Spleen (tissue), 11 donors: ENCODE results near the gene RERE. TPM values are rescaled to one million over a fixed set of nuclear protein-coding genes. Genes with fewer than 3 reads are reported as not detected.
A peak's percentile ranks its signal among the peaks of the same experiment; 100 is the strongest.

Experiments
- DNase-seq: peaks from one replicate; pipeline ENCODE4 v3.0.0-alpha.2; 2020
- H3K27ac ChIP-seq, 8 donors: fragments of 200-600 bp; sonication (generic) in 7 of 8; 1 replicate in 4 of 8; 2 replicates in 4 of 8; pipeline versions ENCODE4 v1.5.0 to v1.8.0; 2016 to 2021; ENCODE audit warnings: inconsistent platforms in 4 of 8, mild to moderate bottlenecking in 4 of 8, moderate library complexity in 1 of 8
- H3K27me3 ChIP-seq, 7 donors: fragments of 200-600 bp; sonication (generic) in 6 of 7; replicated peaks in 1 of 7; 1 replicate in 4 of 7; 2 replicates in 3 of 7; pipeline versions ENCODE4 v1.5.0 to v1.8.0; 2016 to 2021; ENCODE audit warnings: inconsistent platforms in 3 of 7, mild to moderate bottlenecking in 1 of 7
- H3K36me3 ChIP-seq, 6 donors: fragments of 200-600 bp; sonication (generic) in 5 of 6; 1 replicate in 4 of 6; 2 replicates in 2 of 6; pipeline versions ENCODE4 v1.5.0 to v1.8.0; 2016 to 2021; ENCODE audit warnings: inconsistent platforms in 2 of 6
- H3K4me1 ChIP-seq, 6 donors: fragments of 200-600 bp; sonication (generic) in 5 of 6; 1 replicate in 3 of 6; 2 replicates in 3 of 6; pipeline versions ENCODE4 v1.5.0 to v1.8.0; 2016 to 2021; ENCODE audit warnings: inconsistent platforms in 3 of 6
- H3K4me3 ChIP-seq, 8 donors: fragments of 200-600 bp; sonication (generic) in 7 of 8; 1 replicate in 4 of 8; 2 replicates in 4 of 8; pipeline versions ENCODE4 v1.5.0 to v1.8.0; 2016 to 2021; ENCODE audit warnings: inconsistent platforms in 4 of 8, mild to moderate bottlenecking in 4 of 8, moderate library complexity in 2 of 8
- H3K9me3 ChIP-seq, 8 donors: fragments of 200-600 bp; sonication (generic) in 7 of 8; 1 replicate in 4 of 8; 2 replicates in 4 of 8; pipeline versions ENCODE4 v1.5.0 to v1.8.0; 2016 to 2021; ENCODE audit warnings: inconsistent platforms in 4 of 8
- POLR2A ChIP-seq, 3 donors: fragments of 450-650 bp; IDR thresholded peaks; one replicate each; pipeline ENCODE4 v1.5.1; 2017; ENCODE audit warnings: antibody characterized with exemption in 3 of 3, mild to moderate bottlenecking in 1 of 3
- POLR2AphosphoS5 ChIP-seq, 3 donors: sonication (generic); formaldehyde crosslinking; IDR thresholded peaks; one replicate each; pipeline ENCODE4 v1.5.1; 2017; ENCODE audit warnings: antibody characterized with exemption in 3 of 3
- WGBS, 5 donors: extraction: QIAGEN DNeasy Blood & Tissue Kit in 3 of 5; methylation state at CpG; one replicate each; pipeline versions ENCODE4 v1.1.5 to v1.1.7; 2013 to 2018; 5-methylcytosine and 5-hydroxymethylcytosine counted together
- intact Hi-C: fragments of 100-400 bp; cut with DNase I; formaldehyde crosslinking; loops from one replicate; pipeline ENCODE4 v1.15.0; 2023; ENCODE audit warnings: low total_unique reads
- polyA plus RNA-seq, 3 donors: library from polyadenylated mRNA; stranded (reverse); fragments of 200-250 nt; gene quantifications; one replicate each; pipeline ENCODE4 v1.2.1, GENCODE V29; 2013
- total RNA-seq, 7 donors: library from RNA; depleted of rRNA in 3 of 7; stranded (reverse); fragments of >200 nt in 3 of 7; fragmentation: NEBNext Ultra II Directional in 4 of 7; extraction: Animal tissue kit (Norgen Biotek cat#: 25700) in 4 of 7; gene quantifications; one replicate each; pipeline versions ENCODE4 v1.1.0 to v1.2.1, GENCODE V29; 2016 to 2021
- TF ChIP-seq, protein P1 (sequence below), 11 experiments: fragments of 200-600 bp in 7 of 11; fragments of 450-650 bp in 4 of 11; sonication (generic) in 4 of 11; IDR thresholded peaks in 8 of 11; conservative IDR thresholded peaks in 3 of 11; 1 replicate in 7 of 11; 2 replicates in 4 of 11; pipeline versions ENCODE4 v1.4.0 to v1.8.0; 2016 to 2021; ENCODE audit warnings: antibody characterized with exemption in 11 of 11, inconsistent platforms in 4 of 11, mild to moderate bottlenecking in 1 of 11
- donor health status: healthy with polysubstance abuse.
- donor health status: DM: no; HTN: no; CAD: no; lungs with moderate emphysema.
- donor health status: DM: no; HTN: no; CAD: no.
- donor health status: Bipolar disorder and iron deficiency.
- donor health status: healthy.
- donor health status: DM: no; HTN: no; CAD: no.
- donor health status: DM: yes; HTN: yes; CAD: no.

The RERE gene
- total and polyA plus RNA-seq, 10 donors = 10.3 to 149 (median 117) TPM

DNA sequence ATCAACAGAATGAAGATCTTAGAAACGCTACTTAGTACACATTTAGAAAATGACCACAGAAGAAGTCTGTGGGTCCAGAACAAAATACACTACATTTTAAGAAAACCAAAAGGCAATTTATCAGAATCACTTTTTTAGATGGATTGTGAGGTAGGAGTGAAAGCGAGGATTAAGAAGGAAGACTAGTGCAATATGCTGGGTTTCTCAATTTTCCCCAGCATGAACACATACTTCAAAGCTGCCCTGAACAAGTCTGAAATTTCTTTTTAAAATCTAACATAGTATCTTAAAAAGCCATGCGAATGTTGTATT, 299.0 kb downstream of the RERE start:
- Histone ChIP-seq H3K9me3 (no peaks in the 10 kb centered on the region), H3K27me3 (no peaks in the 10 kb centered on the region), H3K36me3 (peaks cover 0 to 12% (median 0%) of the 10 kb centered on the region in 6 donors), H3K4me3 (no peak overlapping the region), H3K4me1 (peaks cover 10 to 92% (median 40%) of the 10 kb centered on the region in 6 donors), H3K27ac (peak overlapping the region in 4 of 8 donors; percentile 31 to 58 (median 50))
- TF ChIP-seq POLR2A (IDR thresholded peaks at IDR 0.05) (no peak), POLR2AphosphoS5 (IDR thresholded peaks at IDR 0.05) (no peak)
- TF ChIP-seq, protein P1, sequence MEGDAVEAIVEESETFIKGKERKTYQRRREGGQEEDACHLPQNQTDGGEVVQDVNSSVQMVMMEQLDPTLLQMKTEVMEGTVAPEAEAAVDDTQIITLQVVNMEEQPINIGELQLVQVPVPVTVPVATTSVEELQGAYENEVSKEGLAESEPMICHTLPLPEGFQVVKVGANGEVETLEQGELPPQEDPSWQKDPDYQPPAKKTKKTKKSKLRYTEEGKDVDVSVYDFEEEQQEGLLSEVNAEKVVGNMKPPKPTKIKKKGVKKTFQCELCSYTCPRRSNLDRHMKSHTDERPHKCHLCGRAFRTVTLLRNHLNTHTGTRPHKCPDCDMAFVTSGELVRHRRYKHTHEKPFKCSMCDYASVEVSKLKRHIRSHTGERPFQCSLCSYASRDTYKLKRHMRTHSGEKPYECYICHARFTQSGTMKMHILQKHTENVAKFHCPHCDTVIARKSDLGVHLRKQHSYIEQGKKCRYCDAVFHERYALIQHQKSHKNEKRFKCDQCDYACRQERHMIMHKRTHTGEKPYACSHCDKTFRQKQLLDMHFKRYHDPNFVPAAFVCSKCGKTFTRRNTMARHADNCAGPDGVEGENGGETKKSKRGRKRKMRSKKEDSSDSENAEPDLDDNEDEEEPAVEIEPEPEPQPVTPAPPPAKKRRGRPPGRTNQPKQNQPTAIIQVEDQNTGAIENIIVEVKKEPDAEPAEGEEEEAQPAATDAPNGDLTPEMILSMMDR (IDR thresholded peaks at IDR 0.05 in 8 of 11, conservative IDR thresholded peaks at IDR 0.05 in 3 of 11) = no peak
- no peak for DNase-seq
- 66 to 90% (median 75%) methylated on average over 3 of the region's 3 CpGs for WGBS, 5 donors
- intact Hi-C loops = no loop called here

DNA sequence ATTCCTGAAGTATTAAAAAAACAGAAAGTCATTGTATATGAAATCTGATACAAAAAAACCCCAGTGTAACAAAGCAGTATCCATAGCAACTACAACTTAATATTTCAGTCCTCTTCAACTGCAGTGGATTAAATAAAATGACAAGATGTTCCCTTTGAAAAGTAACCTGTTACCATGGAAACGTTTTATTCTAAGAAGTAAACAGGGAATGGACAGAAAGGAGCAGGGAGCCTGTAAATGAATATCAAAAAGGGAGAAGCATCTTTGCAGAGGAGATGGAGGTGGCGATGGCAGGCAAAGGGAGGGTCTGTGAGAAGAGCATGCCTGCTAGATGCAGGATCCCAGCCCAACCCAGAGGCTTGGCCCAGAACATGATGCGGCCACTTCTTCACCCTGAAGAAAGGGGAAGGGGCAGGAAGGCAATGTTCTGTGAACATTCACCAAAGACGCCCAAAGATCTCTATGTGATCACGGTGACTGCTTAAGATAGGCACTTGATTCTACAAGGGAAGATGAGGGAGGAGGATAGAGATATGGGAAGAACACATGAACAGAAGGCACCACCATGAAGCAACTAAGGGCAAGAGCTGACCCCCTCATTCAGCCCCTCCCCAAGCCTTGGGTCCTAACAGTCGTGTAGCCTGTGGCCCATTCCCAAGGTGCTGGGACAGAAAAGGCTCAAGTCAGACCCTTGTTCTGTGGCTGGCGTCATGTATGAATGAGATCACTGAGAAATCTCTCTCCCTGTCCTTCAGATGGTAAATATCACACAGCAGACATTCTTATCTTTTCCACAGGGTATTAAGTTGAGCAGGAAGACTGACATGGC, 299.6 kb downstream of the RERE start:
- Histone ChIP-seq H3K27ac (peak overlapping the region in 5 of 8 donors; percentile 31 to 58 (median 44)), H3K4me3 (no peak overlapping the region)
- no peak for DNase-seq

DNA sequence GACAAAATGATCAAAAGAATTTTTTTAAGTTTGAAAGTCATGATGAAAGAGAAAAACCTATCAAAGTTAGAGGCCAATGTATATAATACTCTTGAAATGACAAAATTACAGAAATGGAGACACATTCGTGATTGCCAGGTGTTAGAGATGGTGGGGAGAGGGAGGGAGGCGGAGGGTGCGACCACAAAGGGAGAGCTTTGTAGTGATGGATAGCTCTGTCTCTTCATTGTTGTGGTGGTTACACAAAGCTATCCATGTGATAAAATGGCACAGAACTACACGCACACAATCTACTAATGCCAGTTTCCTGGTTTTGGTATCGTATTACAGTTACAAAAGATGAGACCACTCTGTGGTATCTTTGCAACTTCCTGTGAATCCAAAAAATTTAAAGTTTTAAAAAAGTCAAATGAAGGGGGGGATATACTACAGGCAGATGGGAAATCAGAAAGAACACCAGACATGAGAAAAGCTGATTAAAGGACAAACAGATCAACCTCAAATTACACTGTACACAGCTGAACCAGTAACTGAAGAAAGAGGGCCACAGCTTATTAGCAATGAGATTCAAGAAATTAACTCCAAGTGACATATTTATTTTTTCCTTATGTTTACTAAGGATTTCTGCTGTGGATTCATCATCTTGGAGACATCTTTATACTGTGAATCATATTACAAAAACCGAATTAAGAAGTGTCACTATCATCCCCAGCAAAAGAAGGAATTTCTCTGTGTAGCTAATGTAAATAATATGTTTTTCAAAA, 300.5 kb downstream of the RERE start:
- peaks cover 10 to 88% (median 32%) of the 10 kb centered on the region in 6 donors for H3K4me1 ChIP-seq
- H3K27me3 ChIP-seq = no peaks in the 10 kb centered on the region
- TF ChIP-seq POLR2AphosphoS5 (IDR thresholded peaks at IDR 0.05) (no peak), POLR2A (IDR thresholded peaks at IDR 0.05) (no peak)
- TF ChIP-seq, protein P1 (IDR thresholded peaks at IDR 0.05 in 8 of 11, conservative IDR thresholded peaks at IDR 0.05 in 3 of 11) = no peak
- H3K36me3 ChIP-seq = peaks cover 0 to 13% (median 0%) of the 10 kb centered on the region in 6 donors
- H3K9me3 ChIP-seq = no peaks in the 10 kb centered on the region
- intact Hi-C loops = no loop called here
- DNase-seq = no peak
- H3K4me3 ChIP-seq = no peak overlapping the region
- 32 to 52% (median 38%) methylated on average over 6 of the region's 6 CpGs for WGBS, 5 donors
- H3K27ac ChIP-seq = peak overlapping the region in 6 of 8 donors; percentile 10 to 58 (median 30)

More for the DNA sequence above, 299.6 kb downstream of the RERE start:
- Histone ChIP-seq H3K4me1 (peaks cover 10 to 91% (median 34%) of the 10 kb centered on the region in 6 donors), H3K27me3 (no peaks in the 10 kb centered on the region), H3K9me3 (no peaks in the 10 kb centered on the region), H3K36me3 (peaks cover 0 to 12% (median 0%) of the 10 kb centered on the region in 6 donors)
- TF ChIP-seq POLR2AphosphoS5 (IDR thresholded peaks at IDR 0.05) (no peak), POLR2A (IDR thresholded peaks at IDR 0.05) (no peak)
- TF ChIP-seq, protein P1 (IDR thresholded peaks at IDR 0.05 in 8 of 11, conservative IDR thresholded peaks at IDR 0.05 in 3 of 11) = no peak
- intact Hi-C loops = no loop called here
- 75 to 84% (median 81%) methylated on average over 7 of the region's 7 CpGs for WGBS, 5 donors
